SK-N-SH treated with all-trans-retinoic acid at 6 μM for 48 hours (cell line): ENCODE data around the gene EML1.

Source experiments
- ATAC-seq: fragments of 200-7000 bp; cut with Tn5 transposase; 3 replicates; pipeline ENCODE4 v1.9.1; 2020; ENCODE audit warnings: mild to moderate bottlenecking, moderate library complexity
- ARNTL ChIP-seq: fragments of 450-650 bp; formaldehyde crosslinking; IDR thresholded peaks from 2 replicates; pipeline ENCODE4 v1.5.0; 2020; ENCODE audit warnings: low read depth, mild to moderate bottlenecking, moderate library complexity, borderline replicate concordance
- BACH2 ChIP-seq: fragments of 250-450 bp; sonication (Bioruptor Pico); IDR thresholded peaks from 2 replicates; pipeline ENCODE4 v1.9.0; 2021; ENCODE audit warnings: mild to moderate bottlenecking, borderline replicate concordance
- CSDC2 ChIP-seq: fragments of 250-450 bp; sonication (Bioruptor Pico); IDR thresholded peaks from 2 replicates; pipeline ENCODE4 v1.5.0; 2020; ENCODE audit warnings: mild to moderate bottlenecking, moderate library complexity
- CSRNP3 ChIP-seq: fragments of 250-450 bp; sonication (Bioruptor Pico); IDR thresholded peaks from 2 replicates; pipeline ENCODE4 v1.5.1; 2021; ENCODE audit warnings: mild to moderate bottlenecking, moderate library complexity
- GLIS3 ChIP-seq: fragments of 250-450 bp; sonication (Bioruptor Pico); IDR thresholded peaks from 2 replicates; pipeline ENCODE4 v1.5.0; 2020; ENCODE audit warnings: mild to moderate bottlenecking, moderate library complexity
- ISL1 ChIP-seq: fragments of 250-450 bp; sonication (Bioruptor Pico); IDR thresholded peaks from 2 replicates; pipeline ENCODE4 v2.1.2; 2022; ENCODE audit warnings: mild to moderate bottlenecking, moderate library complexity
- OSR1 ChIP-seq: fragments of 250-450 bp; sonication (Bioruptor Pico); IDR thresholded peaks from 2 replicates; pipeline ENCODE4 v1.8.0; 2022; ENCODE audit warnings: moderate library complexity, mild to moderate bottlenecking, inconsistent platforms
- PATZ1 ChIP-seq: fragments of 250-450 bp; sonication (Bioruptor Pico); IDR thresholded peaks from 2 replicates; pipeline ENCODE4 v1.8.0; 2020; ENCODE audit warnings: mild to moderate bottlenecking, moderate library complexity, borderline replicate concordance
- PPARA ChIP-seq: fragments of 250-450 bp; sonication (Bioruptor Pico); IDR thresholded peaks from 2 replicates; pipeline ENCODE4 v1.5.0; 2020; ENCODE audit warnings: mild to moderate bottlenecking, borderline replicate concordance
- SNAI2 ChIP-seq: fragments of 250-450 bp; sonication (Bioruptor Pico); IDR thresholded peaks from 2 replicates; pipeline ENCODE4 v1.5.0; 2020; ENCODE audit warnings: mild to moderate bottlenecking, moderate library complexity
- TCF4 ChIP-seq: fragments of 250-450 bp; sonication (Bioruptor Pico); IDR thresholded peaks from 2 replicates; pipeline ENCODE4 v1.8.0; 2021; ENCODE audit warnings: mild to moderate bottlenecking, moderate library complexity, borderline replicate concordance
- TOX ChIP-seq: fragments of 250-450 bp; sonication (Bioruptor Pico); IDR thresholded peaks from 2 replicates; pipeline ENCODE4 v1.8.0; 2021; ENCODE audit warnings: mild to moderate bottlenecking, moderate library complexity, borderline replicate concordance
- ZC3H10 ChIP-seq: fragments of 250-450 bp; sonication (Bioruptor Pico); IDR thresholded peaks from 2 replicates; pipeline ENCODE4 v1.5.1; 2021; ENCODE audit warnings: mild to moderate bottlenecking, moderate library complexity
- ZFP3 ChIP-seq: fragments of 250-450 bp; sonication (Bioruptor Pico); IDR thresholded peaks from 2 replicates; pipeline ENCODE4 v1.5.0; 2020; ENCODE audit warnings: mild to moderate bottlenecking, moderate library complexity
- ZNF565 ChIP-seq: fragments of 450-650 bp; formaldehyde crosslinking; conservative IDR thresholded peaks from 2 replicates; pipeline ENCODE4 v1.5.0; 2020; ENCODE audit warnings: low read depth, mild to moderate bottlenecking, moderate library complexity
- ZNF70 ChIP-seq: fragments of 450-650 bp; formaldehyde crosslinking; IDR thresholded peaks from 2 replicates; pipeline ENCODE4 v1.5.0; 2020; ENCODE audit warnings: mild to moderate bottlenecking, moderate library complexity
- ZNF8 ChIP-seq: fragments of 450-650 bp; formaldehyde crosslinking; IDR thresholded peaks from 2 replicates; pipeline ENCODE4 v1.5.0; 2020; ENCODE audit warnings: mild to moderate bottlenecking, moderate library complexity
- TF ChIP-seq, protein P1 (sequence below): fragments of 250-450 bp; sonication (Bioruptor Pico); IDR thresholded peaks from 2 replicates; pipeline ENCODE4 v1.5.0; 2020; ENCODE audit warnings: mild to moderate bottlenecking, moderate library complexity
- TF ChIP-seq, protein P2 (sequence below): fragments of 250-450 bp; sonication (Bioruptor Pico); IDR thresholded peaks from 2 replicates; pipeline ENCODE4 v1.5.1; 2020; ENCODE audit warnings: low read depth, mild to moderate bottlenecking, moderate library complexity
- TF ChIP-seq, protein P3 (sequence below): fragments of 250-450 bp; sonication (Bioruptor Pico); IDR thresholded peaks from 2 replicates; pipeline ENCODE4 v1.8.0; 2021; ENCODE audit warnings: low read depth, mild to moderate bottlenecking, moderate library complexity, borderline replicate concordance

The EML1 gene

GRCh38 chr14:99747582-99748330 is 45.5 kb upstream of the EML1 start:
- no peak for TF ChIP-seq BACH2 (CRISPR knock-in tag)
- TF ChIP-seq ZNF70: no peak
- TF ChIP-seq, protein P1, sequence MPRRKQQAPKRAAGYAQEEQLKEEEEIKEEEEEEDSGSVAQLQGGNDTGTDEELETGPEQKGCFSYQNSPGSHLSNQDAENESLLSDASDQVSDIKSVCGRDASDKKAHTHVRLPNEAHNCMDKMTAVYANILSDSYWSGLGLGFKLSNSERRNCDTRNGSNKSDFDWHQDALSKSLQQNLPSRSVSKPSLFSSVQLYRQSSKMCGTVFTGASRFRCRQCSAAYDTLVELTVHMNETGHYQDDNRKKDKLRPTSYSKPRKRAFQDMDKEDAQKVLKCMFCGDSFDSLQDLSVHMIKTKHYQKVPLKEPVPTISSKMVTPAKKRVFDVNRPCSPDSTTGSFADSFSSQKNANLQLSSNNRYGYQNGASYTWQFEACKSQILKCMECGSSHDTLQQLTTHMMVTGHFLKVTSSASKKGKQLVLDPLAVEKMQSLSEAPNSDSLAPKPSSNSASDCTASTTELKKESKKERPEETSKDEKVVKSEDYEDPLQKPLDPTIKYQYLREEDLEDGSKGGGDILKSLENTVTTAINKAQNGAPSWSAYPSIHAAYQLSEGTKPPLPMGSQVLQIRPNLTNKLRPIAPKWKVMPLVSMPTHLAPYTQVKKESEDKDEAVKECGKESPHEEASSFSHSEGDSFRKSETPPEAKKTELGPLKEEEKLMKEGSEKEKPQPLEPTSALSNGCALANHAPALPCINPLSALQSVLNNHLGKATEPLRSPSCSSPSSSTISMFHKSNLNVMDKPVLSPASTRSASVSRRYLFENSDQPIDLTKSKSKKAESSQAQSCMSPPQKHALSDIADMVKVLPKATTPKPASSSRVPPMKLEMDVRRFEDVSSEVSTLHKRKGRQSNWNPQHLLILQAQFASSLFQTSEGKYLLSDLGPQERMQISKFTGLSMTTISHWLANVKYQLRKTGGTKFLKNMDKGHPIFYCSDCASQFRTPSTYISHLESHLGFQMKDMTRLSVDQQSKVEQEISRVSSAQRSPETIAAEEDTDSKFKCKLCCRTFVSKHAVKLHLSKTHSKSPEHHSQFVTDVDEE (CRISPR knock-in tag): no peak
- no peak for TF ChIP-seq PATZ1 (CRISPR knock-in tag)
- TF ChIP-seq, protein P2, sequence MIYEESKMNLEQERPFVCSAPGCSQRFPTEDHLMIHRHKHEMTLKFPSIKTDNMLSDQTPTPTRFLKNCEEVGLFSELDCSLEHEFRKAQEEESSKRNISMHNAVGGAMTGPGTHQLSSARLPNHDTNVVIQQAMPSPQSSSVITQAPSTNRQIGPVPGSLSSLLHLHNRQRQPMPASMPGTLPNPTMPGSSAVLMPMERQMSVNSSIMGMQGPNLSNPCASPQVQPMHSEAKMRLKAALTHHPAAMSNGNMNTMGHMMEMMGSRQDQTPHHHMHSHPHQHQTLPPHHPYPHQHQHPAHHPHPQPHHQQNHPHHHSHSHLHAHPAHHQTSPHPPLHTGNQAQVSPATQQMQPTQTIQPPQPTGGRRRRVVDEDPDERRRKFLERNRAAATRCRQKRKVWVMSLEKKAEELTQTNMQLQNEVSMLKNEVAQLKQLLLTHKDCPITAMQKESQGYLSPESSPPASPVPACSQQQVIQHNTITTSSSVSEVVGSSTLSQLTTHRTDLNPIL (CRISPR knock-in tag): no peak
- TF ChIP-seq TCF4 (CRISPR knock-in tag): no peak
- no peak for ATAC-seq

GRCh38 chr14:99748529-99748928 is 44.7 kb upstream of the EML1 start:
- TF ChIP-seq, protein P2 (CRISPR knock-in tag): no peak
- TF ChIP-seq ZNF565 (no peak), ZNF70 (no peak), PPARA (no peak), GLIS3 (CRISPR knock-in tag) (no peak), SNAI2 (CRISPR knock-in tag) (no peak), ZC3H10 (CRISPR knock-in tag) (no peak), OSR1 (CRISPR knock-in tag) (no peak), ZFP3 (no peak), ARNTL (no peak), CSDC2 (CRISPR knock-in tag) (no peak), PATZ1 (CRISPR knock-in tag) (no peak), TOX (CRISPR knock-in tag) (no peak), BACH2 (CRISPR knock-in tag) (no peak), ZNF8 (CRISPR knock-in tag) (no peak), ISL1 (CRISPR knock-in tag) (no peak), TCF4 (CRISPR knock-in tag) (no peak), CSRNP3 (CRISPR knock-in tag) (no peak)
- TF ChIP-seq, protein P1 (CRISPR knock-in tag): no peak
- TF ChIP-seq, protein P3, sequence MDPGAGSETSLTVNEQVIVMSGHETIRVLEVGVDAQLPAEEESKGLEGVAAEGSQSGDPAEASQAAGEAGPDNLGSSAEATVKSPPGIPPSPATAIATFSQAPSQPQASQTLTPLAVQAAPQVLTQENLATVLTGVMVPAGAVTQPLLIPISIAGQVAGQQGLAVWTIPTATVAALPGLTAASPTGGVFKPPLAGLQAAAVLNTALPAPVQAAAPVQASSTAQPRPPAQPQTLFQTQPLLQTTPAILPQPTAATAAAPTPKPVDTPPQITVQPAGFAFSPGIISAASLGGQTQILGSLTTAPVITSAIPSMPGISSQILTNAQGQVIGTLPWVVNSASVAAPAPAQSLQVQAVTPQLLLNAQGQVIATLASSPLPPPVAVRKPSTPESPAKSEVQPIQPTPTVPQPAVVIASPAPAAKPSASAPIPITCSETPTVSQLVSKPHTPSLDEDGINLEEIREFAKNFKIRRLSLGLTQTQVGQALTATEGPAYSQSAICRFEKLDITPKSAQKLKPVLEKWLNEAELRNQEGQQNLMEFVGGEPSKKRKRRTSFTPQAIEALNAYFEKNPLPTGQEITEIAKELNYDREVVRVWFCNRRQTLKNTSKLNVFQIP (CRISPR knock-in tag): no peak
- no peak for ATAC-seq
